GM18517 (cell line): Measurements from ENCODE around the gene TBX1.

Experiments used
- ATAC-seq: cut with Tn5 transposase; IDR thresholded peaks from one replicate; pipeline ENCODE4 v1.9.1; 2021; ENCODE audit warnings: mild to moderate bottlenecking, moderate library complexity; ENCODE audit not compliant: unreplicated experiment

Gene TBX1

DNA sequence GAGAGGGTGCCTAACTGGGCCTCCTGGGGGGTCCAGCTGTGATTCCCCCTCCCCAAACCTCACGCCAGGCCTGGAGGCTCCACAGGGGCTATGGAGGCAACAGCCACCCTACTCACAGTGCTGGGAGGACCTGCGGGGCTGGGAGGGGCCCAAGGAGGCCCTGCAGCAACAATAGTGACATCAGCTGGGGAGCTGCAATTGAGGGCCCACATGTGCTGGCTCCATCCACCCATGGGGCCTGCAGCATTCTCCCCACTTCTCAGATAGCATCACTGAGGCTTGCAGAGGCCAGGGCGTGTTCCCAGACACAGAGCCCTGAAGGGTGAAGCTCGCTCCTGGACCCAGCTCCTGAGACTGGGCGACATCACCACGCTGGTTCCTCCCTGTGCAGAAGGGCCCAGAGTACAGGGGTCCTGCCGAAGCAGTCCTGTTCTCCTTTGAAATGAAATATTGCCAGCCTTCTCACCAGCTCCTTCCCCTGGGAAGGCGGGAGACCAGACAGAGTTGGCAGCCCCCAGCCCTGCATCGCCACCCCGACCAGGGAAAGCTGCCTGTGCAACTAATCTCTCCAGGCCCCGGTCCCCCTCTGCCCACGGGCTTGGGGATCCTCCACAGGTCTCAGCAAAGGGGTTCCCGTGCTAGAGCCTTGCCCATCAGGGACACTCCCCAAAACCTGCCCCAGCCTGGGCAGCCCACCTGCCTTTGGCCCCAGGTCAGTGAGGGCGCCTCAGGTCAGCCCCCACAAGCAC, 8.9 kb upstream of the TBX1 start:
- ATAC-seq: no peak

DNA sequence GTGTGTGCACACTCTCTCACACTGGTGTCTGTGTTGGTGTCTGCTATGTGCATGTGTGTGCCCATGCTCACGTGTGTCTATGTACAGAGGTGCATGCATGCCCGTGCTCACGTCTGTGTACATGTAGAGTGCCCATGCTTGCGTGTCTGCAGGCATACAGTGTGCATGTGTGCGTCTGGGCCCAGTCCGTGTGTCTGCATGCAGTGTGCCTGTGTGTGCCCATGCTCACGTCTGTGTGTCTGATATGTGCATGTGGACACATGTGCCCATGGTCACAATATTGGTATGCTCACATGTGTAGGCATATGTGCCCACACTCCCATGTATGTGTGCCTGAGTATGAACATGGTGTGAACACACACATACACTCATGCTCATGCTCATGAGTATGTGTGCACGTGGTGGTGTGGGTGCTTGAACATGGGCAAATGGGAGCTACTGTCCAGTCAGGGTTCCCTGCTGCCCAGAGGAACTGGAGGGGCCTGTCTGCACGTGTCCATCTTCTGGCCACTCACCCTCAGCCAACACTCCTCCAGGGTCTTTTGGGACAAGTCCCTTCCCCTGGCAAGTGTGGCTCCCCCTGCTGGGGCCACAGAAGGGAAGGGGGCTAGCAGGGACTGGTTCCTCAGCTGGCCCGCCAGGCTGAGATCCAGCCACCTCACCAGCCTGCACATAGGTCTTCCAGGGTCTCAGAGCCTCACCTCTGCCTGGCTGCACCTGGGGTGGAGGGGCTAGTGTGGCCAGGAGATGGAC, 7.3 kb upstream of the TBX1 start:
- ATAC-seq: no peak

DNA sequence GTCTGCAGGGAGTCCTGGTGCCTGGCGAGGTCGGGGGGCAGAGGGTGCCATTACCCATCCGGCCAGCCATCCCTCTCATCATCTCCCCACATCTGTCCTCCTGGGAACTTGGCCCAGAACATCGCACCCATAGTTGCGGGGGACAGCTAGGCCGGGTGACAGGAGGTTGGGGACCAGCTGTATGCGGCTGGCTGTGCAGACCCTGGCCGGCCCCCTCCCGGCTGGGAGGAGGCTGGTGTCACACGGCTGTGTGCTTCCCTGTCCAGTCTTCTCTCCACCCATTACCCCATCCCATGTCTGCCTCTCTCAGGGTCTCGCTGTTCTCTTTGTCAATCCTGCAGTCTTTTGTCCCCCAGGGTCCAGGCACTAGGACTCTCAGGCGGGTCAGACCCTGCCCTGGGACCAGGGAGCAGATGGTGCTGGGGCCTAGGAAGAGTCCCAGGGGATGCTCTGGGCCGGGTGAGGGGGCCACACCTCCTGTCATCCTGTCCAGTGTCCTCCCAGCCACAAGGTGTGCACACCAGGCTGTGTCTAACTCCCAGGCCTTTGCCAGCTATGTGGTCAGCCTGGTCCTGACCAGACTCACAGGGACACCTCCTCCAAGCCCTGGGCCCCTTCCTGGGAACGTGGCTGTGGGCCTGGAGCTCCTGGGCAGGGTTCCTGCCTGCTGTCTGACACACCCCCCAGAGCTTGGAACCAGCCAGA, 6.4 kb upstream of the TBX1 start:
- ATAC-seq: no peak

DNA sequence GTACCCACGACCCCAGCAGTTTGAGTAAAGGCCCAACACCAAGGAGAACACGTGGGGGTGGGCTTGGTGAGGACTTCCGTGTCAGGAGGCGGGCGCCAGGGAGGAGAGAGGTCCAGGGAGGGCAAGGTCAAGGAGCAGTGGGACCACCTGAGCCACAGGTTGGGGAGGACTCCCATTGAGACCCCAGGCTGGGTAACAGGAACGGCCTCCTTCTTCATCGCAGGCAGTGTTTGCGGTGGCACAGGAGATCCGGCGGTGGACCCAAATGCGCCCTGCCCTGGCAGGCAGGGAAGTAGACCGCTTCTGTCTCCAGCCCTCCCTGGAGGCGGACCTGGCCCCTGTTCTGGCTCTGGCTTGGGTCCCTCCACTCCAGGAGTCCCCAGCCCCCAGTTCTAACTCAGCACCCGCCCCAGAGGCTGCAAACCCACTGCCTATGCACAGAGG, 5.9 kb upstream of the TBX1 start:
- ATAC-seq: no peak

DNA sequence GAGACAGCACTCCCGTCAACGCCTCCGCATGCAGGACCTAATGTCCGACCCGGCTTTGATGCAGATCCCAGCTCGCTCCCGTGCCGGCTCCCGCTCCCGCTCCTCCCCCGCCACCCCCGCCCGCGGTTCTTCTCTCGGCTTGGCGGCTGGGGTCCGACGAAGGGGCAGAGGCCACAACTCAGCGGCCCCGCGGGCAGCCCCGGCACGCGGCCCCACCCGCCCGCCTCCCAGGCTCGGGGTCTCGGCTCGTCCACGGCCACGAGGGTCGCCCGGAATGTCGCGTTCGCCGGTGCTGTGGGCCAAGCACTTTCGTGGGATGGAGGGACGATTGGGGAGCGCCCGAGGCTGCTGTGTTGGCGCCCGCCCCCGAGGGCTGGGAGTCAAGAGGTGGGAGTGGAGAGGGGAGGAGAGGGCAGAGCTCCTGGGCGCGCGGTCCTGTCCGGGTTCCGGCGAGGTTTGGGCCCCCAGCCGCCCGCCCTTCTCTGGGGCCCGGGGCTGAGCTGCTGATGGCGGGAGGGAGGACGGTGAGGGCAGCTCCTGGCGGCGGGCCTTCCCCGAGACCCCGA, 5.3 kb upstream of the TBX1 start:
- ATAC-seq: no peak

DNA sequence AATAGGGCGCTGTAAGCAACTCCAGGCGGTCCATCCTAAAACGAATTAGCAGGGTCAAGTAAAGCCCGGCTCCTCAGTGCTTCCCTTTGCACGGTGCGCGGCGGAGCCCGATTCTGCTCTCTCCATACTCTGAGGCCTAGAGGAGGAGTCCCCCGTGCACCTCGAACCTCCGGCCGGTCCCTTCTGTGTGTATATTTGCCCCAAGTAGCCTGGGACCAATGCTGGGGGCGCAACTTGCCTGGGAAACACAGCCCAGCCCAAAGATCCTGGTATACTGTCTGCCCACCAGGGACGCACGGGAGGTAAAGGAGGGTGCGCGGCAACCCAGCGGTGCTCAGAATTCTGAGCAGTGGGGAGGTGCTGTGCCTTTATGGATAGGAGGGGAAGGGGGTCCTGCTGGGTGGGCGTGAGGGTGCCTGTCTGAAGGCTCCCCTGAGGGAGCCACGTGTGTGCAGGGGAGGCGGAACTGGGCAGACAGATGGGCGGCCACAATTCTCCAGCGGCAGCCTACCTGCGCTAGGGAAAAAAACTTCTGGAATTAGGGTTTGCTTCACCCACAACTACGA, 4.8 kb upstream of the TBX1 start:
- no peak for ATAC-seq

DNA sequence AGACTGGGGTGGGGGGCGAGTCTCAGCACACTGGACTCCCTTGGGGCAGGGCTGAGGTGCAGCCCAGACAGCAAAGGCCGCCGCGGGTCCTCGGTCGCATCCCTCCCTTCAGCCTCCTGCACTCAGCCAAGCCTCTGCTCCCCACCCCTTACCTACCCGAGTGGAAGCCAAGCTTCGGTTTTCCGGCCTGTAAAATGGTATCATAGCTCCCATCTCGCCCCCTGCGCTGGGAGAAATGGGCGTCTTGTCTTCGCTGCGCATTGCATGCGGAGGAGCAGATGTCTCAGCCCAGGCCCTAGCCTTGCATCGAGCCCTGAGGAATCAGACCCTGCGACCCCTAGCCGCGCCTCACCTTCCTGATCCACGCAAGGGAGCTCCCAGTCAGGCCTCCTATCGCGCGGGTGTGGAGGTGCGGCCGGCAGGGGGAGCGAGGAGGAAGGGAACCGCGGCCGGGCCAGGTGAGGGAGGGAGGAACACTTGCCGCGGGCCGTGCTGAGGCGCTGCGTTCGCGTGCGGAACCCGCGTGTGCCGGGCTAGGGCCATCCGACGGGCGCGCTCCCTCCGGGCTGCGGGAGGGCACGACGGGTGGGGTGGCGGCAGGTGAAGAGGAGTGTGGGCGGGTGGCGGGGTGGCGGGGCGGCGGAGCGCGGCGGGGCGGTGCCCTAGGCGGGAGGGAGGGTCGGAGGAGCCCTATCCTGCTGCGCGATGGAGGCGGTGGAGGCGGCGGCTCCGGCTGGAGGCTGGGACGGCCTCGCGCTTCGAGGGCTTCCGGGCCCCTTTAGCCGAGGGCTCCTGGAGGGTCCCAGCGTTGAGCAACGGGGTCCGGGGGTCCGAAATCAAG, 4.1 kb upstream of the TBX1 start:
- ATAC-seq: no peak

DNA sequence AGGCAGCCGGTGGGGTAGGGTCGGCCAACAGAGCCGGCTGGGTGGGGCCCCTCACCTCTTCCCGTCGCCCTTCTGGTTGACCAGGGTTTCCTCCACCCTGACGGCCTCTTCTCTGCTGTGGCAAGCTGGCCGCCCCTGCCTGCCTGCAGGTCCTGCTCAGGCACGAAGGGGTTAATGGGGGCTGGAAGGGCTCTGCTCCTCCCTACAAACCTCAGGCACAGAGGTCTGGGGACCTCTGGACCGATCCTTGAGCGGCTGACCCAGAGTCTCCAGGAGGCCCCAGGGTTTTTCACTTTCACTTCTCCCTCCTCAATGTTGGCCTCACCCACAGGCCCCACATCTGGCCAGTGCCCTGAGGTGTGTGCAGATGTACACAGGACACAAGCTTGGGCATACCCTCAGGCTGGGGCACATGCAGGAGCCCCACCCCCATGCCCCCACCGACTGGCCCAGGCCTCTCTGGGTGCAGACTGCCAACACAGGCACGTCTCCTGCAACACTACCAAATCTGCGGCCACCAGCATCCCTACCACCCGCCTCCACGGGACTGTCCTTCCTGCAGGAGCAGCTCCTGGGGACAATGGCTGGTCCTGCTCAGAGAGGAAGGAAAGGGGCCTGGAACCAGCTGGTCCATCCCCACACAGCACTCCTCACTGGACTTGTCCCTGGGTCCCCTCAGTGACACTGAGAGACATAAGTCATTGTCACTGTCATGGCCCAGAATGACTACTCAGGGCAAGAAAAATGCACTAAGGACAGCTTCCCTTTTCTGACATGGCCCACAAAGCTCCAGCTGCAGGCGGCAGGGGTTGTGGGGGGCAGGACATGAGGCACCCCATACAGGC, 3.2 kb upstream of the TBX1 start:
- no peak for ATAC-seq

DNA sequence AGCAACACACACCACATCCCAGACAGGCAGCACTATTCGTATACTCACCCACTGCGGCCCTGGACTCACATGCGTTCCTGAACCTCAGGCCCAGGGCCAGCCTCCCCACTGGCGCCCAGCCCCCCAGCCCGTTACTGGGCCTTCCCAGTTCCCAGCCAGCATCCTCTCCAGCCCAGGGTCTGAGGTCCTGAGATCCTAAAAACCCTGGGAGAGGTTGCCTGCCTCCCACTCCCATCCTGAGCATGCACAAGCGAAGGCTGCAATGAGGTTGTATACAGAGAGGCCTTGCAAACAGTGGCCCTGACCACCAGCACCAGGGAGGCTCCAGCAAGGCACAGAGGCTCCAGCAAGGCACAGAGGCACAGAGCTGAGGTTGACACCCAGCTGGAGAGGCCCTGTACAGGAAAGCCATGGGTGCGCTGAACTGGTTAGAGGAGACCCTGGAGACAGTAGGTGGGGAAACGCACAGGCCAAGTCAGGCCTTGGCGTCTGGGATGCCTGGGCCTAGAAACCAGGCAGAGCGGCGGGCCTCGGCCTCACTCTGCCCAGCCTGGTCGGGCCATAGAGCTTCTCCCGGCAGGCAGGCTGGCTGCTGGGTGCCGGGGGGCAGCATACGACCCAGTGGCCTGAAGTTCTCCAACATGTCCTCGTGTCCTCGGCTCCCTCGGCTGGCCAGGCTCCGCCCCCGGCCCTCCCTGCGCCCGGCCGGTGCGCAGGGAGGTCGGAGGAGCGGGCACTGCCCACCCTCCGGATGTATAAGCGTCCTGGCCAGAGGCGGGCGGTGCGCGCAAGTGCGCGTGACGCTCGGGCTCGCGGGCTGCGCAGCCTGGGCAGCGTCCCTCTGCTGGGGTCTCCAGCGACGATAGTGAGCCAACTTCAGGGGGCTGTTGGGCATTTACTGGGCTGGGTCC, 2.3 kb upstream of the TBX1 start:
- no peak for ATAC-seq

DNA sequence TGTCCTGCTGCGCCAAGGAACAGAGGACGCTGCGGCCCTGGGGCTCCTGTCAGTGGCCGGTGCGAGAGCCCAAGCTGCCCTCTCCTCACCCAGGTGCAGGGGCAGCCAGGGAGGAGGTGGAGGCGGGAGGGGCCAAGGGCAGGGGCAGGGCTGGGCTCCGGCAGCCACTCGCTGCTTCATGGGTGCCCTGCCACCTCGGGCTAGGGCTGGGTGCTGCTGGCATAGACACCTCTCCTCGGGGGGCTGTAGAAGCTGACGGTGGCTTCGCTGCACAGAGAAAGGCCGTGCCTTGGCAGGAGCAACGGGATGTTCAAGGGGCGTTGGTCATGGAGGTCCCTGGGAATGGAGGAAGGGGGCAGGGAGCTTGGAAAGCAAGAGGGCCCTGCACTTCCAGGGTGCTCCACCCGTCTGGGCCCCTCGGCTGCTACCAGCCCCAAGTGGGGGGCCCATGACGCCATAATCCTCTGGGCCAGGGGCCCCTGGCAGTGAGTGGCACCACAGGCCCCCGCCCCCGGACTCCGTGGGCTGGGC, 1.6 kb upstream of the TBX1 start:
- no peak for ATAC-seq

DNA sequence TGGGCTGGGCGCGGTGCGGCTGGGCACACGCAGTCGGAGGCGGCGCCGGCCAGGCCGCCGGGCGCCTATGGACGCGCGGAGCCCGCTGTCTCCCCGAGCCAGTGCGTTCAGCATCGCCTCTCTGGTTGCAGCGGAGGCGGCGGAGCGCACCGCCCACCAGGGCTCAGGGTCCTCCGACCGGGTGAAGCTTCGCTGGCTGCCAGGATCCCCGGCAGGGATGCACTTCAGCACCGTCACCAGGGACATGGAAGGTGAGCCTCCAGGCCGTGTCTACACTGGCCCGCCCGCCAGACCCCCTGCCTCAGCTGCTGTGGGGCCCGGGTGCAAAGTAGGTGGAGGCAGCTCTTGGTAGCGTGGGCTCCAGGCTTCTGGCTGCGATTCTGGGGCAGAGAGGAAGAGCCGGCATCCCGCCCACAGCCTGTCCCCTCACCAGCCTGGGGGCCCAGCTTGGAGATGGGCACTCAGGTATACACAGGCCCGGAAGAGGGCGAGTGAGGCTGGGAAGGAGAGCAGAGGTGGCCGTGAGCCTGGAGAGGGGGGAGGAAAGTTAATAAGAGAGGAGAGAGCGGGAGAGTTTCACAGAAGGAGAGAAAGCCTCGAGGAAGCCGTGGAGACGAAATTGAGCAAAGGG, 1.0 kb upstream of the TBX1 start:
- no peak for ATAC-seq

DNA sequence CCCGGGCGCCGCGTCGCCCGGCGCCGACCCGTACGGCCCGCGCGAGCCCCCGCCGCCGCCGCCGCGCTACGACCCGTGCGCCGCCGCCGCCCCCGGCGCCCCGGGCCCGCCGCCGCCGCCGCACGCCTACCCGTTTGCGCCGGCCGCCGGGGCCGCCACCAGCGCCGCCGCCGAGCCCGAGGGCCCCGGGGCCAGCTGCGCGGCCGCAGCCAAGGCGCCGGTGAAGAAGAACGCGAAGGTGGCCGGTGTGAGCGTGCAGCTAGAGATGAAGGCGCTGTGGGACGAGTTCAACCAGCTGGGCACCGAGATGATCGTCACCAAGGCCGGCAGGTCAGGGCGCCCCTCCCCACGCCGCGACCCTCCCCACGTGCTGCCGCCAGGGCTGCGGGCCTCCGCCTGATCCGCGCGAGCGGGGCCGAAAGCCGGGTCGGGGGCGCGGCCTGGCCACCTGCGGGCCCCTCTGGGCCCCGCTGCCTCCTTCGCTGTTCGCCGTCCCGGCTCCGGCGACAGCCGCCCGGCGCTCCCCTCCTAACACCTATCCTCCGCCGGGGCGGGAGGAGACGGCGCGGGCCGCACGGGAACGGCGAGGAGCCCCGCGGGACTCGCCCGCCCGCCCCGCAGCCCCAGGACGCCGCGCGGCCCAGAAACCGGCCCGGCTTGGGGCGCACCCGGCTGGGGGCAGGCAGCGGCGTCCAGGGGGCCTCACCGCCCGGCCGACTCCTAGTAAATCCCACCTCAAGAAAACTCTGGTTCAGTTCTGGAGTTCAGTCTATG, 560 bp downstream of the TBX1 start:
- no peak for ATAC-seq

DNA sequence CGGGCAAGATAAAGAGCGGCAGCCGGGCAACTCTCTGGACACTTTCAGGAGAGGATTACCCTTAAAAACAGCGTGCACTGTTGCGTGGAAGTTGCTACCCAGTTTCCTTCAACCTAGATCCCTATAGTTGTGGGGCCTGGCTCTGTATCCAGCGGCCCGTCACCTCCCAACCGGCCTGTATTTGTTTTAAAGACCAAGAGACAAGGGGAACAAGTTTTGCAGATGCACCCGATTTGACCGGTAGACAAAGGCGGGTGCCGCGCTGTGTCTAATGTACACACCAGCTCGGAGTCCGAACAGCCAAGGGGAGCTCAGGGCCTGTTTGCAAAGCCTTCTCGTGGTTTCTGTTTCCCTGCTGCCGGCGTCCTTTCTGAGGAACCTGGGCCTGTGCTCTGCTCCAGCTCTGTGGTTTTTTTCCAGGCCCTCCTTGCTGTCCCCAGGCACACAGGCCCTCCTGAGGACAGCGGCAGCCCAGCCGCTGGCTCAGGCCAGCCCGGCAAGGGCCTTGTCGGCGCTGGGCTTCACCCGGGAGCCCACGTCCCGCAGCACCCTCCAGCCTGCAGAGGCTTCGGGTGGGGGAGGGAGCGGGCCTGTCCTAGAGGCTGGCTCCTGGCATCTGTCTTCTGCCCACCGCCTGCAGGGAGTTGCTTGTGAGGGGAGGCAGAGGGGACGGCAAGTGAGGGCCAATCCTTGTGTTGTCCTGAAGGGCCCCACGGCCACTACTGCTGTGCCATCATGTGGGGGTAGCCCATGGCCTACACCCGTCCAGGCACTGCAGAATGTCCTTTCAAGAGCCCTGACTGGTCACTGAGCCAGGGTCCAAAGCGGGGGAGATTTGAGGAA, 1.4 kb downstream of the TBX1 start:
- ATAC-seq: no peak

DNA sequence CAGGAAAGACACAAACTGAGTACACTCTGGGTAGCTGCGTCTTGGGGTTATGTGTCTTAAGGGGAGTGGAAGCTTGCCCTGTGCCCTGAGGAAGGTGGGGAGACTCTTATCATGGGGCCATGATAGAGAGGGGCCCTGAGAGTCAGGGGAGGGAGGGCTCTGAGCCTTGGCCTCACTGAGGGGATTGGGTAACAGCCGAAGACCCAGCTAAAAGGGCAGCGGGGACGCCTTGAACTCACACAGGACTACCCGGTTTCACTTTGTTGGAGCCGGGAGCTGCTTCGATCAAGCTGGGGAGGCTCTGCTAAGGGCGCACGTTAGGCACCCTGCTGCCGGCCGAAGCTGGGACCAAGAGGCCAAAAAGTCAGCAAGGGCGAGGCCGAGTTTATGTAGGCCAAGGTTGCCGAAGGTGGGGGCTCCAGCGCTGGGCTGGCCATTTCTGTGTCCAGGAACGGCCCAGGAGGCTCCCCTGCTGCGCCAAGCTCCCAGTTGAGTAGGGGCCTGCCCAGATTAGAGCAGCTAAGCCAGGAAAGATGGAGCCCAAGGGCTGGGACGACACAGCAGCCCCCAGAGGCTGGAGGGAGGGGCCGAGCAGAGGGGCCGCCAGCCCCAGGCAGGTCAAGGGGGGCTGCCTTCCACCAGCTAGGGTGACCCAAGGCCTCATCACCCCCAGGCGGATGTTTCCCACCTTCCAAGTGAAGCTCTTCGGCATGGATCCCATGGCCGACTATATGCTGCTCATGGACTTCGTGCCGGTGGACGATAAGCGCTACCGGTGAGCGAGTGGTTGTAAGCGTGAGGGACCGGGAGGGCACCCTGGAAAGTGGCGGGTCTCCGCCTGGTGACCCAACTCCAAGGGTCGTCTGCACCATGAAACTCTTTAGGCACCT, 2.2 kb downstream of the TBX1 start:
- ATAC-seq: no peak
